Peyer's patch (tissue), 4 donors: ENCODE results near the gene EGFL7. TPM values are rescaled to one million over a fixed set of nuclear protein-coding genes. Genes with fewer than 3 reads are reported as not detected.
"Not testable (repeated sequence)": the region's sequence is repeated elsewhere in the genome, so short reads cannot be mapped to it uniquely, and the experiment has no call there.

Experiments
- DNase-seq, 3 donors: peaks; one replicate each; pipeline ENCODE4 v3.0.0-alpha.2; 2017 to 2019
- H3K27ac ChIP-seq, 4 donors: fragments of 200-600 bp; sonication (generic); one replicate each; pipeline ENCODE4 v1.5.1; 2016 to 2019
- H3K27me3 ChIP-seq, 2 donors: fragments of 200-600 bp; sonication (generic); one replicate each; pipeline ENCODE4 v1.5.1; 2019
- H3K36me3 ChIP-seq, 3 donors: fragments of 200-600 bp; sonication (generic); one replicate each; pipeline ENCODE4 v1.5.1; 2016 to 2019
- H3K4me1 ChIP-seq, 4 donors: fragments of 200-600 bp; sonication (generic); one replicate each; pipeline ENCODE4 v1.5.1; 2016 to 2019
- H3K4me3 ChIP-seq, 4 donors: fragments of 200-600 bp; sonication (generic); 1 replicate in 3 of 4; 2 replicates in 1 of 4; pipeline ENCODE4 v1.5.1; 2016 to 2019; ENCODE audit warnings: mild to moderate bottlenecking in 1 of 4
- H3K9me3 ChIP-seq, 4 donors: fragments of 200-600 bp; sonication (generic); one replicate each; pipeline ENCODE4 v1.5.1; 2016 to 2019; ENCODE audit warnings: mild to moderate bottlenecking in 1 of 4
- CTCF ChIP-seq, 6 experiments: fragments of 450-650 bp in 4 of 6; fragments of 200-600 bp in 2 of 6; sonication (generic) in 1 of 6; IDR thresholded peaks; one replicate each; pipeline ENCODE4 v1.5.1; 2017 to 2019; ENCODE audit warnings: antibody characterized with exemption in 6 of 6, mild to moderate bottlenecking in 3 of 6, moderate library complexity in 1 of 6
- POLR2A ChIP-seq, 2 donors: fragments of 450-650 bp; IDR thresholded peaks; one replicate each; pipeline ENCODE4 v1.5.1; 2017; ENCODE audit warnings: antibody characterized with exemption in 2 of 2, mild to moderate bottlenecking in 2 of 2, moderate library complexity in 2 of 2
- total RNA-seq, 4 donors: library from RNA; depleted of rRNA; stranded (reverse); fragments of >200 nt; gene quantifications; one replicate each; pipeline ENCODE4 v1.1.0, GENCODE V29; 2016

EGFL7 gene
- total RNA-seq, 4 donors from 2014 or later: 21.5 to 77.6 (median 46.0) TPM

- no peaks in the 10 kb centered on the region for H3K36me3 ChIP-seq
- H3K27me3 ChIP-seq: no peaks in the 10 kb centered on the region
- peak; percentile 71 to 82 (median 78) for DNase-seq
- peak; percentile 32 to 72 (median 56) for TF ChIP-seq CTCF (IDR thresholded peaks at IDR 0.05)
- TF ChIP-seq POLR2A (IDR thresholded peaks at IDR 0.05): no peak
- H3K4me1 ChIP-seq: peaks cover 0 to 49% (median 12%) of the 10 kb centered on the region in 4 donors
- H3K27ac ChIP-seq: no peak overlapping the region
- no peak overlapping the region for H3K4me3 ChIP-seq
- H3K9me3 ChIP-seq: no peaks in the 10 kb centered on the region
Observed at GRCh38 chr9:136629879-136630661, 32.6 kb upstream of the EGFL7 start.

GRCh38 chr9:136630662-136630992 lies 32.1 kb upstream of the EGFL7 start:
- H3K4me1 ChIP-seq: peaks cover 0 to 44% (median 8%) of the 10 kb centered on the region in 4 donors
- H3K27ac ChIP-seq: no peak overlapping the region
- no peaks in the 10 kb centered on the region for H3K9me3 ChIP-seq
- no peaks in the 10 kb centered on the region for H3K27me3 ChIP-seq
- no peak for DNase-seq
- H3K36me3 ChIP-seq: no peaks in the 10 kb centered on the region
- peak in 1 of 6 experiments; percentile 7 for TF ChIP-seq CTCF (IDR thresholded peaks at IDR 0.05)
- no peak for TF ChIP-seq POLR2A (IDR thresholded peaks at IDR 0.05)
- H3K4me3 ChIP-seq: no peak overlapping the region

- Histone ChIP-seq H3K27ac (no peak overlapping the region), H3K36me3 (no peaks in the 10 kb centered on the region), H3K4me3 (no peak overlapping the region), H3K4me1 (peaks cover 0 to 37% (median 4%) of the 10 kb centered on the region in 4 donors), H3K9me3 (no peaks in the 10 kb centered on the region), H3K27me3 (no peaks in the 10 kb centered on the region)
- peak; percentile 81 to 92 (median 87) for DNase-seq
- TF ChIP-seq POLR2A (IDR thresholded peaks at IDR 0.05) (no peak), CTCF (IDR thresholded peaks at IDR 0.05) (peak; percentile 70 to 96 (median 86))
Observed at GRCh38 chr9:136631038-136632000, 31.4 kb upstream of the EGFL7 start.

GRCh38 chr9:136632072-136632471 lies 30.6 kb upstream of the EGFL7 start:
- H3K36me3 ChIP-seq, H3K27ac ChIP-seq, H3K9me3 ChIP-seq, H3K4me3 ChIP-seq, DNase-seq, H3K27me3 ChIP-seq: not testable (repeated sequence)
- peaks cover 0 to 31% (median 3%) of the 10 kb centered on the region in 4 donors for H3K4me1 ChIP-seq

GRCh38 chr9:136632491-136633106 lies 30.1 kb upstream of the EGFL7 start:
- H3K4me1 ChIP-seq: peaks cover 0 to 26% (median under 1%) of the 10 kb centered on the region in 4 donors
- not testable (repeated sequence) for H3K9me3 ChIP-seq, H3K27me3 ChIP-seq, DNase-seq, H3K27ac ChIP-seq, H3K4me3 ChIP-seq, H3K36me3 ChIP-seq

- TF ChIP-seq POLR2A (IDR thresholded peaks at IDR 0.05): no peak
- no peak for TF ChIP-seq CTCF (IDR thresholded peaks at IDR 0.05)
- H3K27me3 ChIP-seq: no peaks in the 10 kb centered on the region
- no peak overlapping the region for H3K27ac ChIP-seq
- no peaks in the 10 kb centered on the region for H3K36me3 ChIP-seq
- H3K4me1 ChIP-seq: peaks cover 0 to 13% (median 0%) of the 10 kb centered on the region in 4 donors
- H3K9me3 ChIP-seq: no peaks in the 10 kb centered on the region
- no peak for DNase-seq
- H3K4me3 ChIP-seq: no peak overlapping the region
Observed at GRCh38 chr9:136634904-136635303, 27.8 kb upstream of the EGFL7 start.
